Osteocyte (in vitro differentiated cells): ENCODE measurements around the gene RHEB. TPM values are rescaled to one million over a fixed set of nuclear protein-coding genes. Genes with fewer than 3 reads are reported as not detected.

ENCODE experiments used
- DNase-seq: peaks from one replicate; pipeline ENCODE4 v3.0.0; 2021; ENCODE audit warnings: mixed read lengths; ENCODE audit not compliant: unreplicated experiment; ENCODE audit errors: extremely low spot score
- H3K27ac Mint-ChIP-seq: one replicate; pipeline ENCODE4 v1.8.0; 2021; ENCODE audit warnings: mild to moderate bottlenecking, mixed read lengths; ENCODE audit not compliant: unreplicated experiment
- H3K27me3 Mint-ChIP-seq: one replicate; pipeline ENCODE4 v1.8.0; 2021; ENCODE audit warnings: mixed read lengths; ENCODE audit not compliant: unreplicated experiment
- H3K36me3 Mint-ChIP-seq: one replicate; pipeline ENCODE4 v1.8.0; 2021; ENCODE audit warnings: mixed read lengths; ENCODE audit not compliant: unreplicated experiment
- H3K4me1 Mint-ChIP-seq: one replicate; pipeline ENCODE4 v1.8.0; 2021; ENCODE audit warnings: mixed read lengths; ENCODE audit not compliant: unreplicated experiment
- H3K4me3 Mint-ChIP-seq: one replicate; pipeline ENCODE4 v1.8.0; 2021; ENCODE audit warnings: mild to moderate bottlenecking, moderate library complexity, mixed read lengths; ENCODE audit not compliant: unreplicated experiment
- H3K9me3 Mint-ChIP-seq: one replicate; pipeline ENCODE4 v1.8.0; 2021; ENCODE audit warnings: mixed read lengths; ENCODE audit not compliant: unreplicated experiment
- CTCF ChIP-seq: fragments of 200-600 bp; sonication (generic); IDR thresholded peaks from 2 replicates; pipeline ENCODE4 v1.5.0; 2021; ENCODE audit warnings: antibody characterized with exemption, mild to moderate bottlenecking, moderate library complexity
- total RNA-seq: library from RNA; stranded (reverse); gene quantifications from 2 replicates; pipeline ENCODE4 v1.2.1, GENCODE V29; 2021

RHEB gene
- total RNA-seq, 1 donor from 2014 or later, result 97.7 TPM

- no peak for DNase-seq
- H3K9me3 Mint-ChIP-seq, result no peaks in the 10 kb centered on the region
- no peak for TF ChIP-seq CTCF
- H3K36me3 Mint-ChIP-seq, result peaks cover 2% of the 10 kb centered on the region
- no peaks in the 10 kb centered on the region for H3K27me3 Mint-ChIP-seq
- no peak overlapping the region for H3K27ac Mint-ChIP-seq
- H3K4me3 Mint-ChIP-seq, result no peak overlapping the region
- peaks cover 42% of the 10 kb centered on the region for H3K4me1 Mint-ChIP-seq
Measured at GRCh38 chr7:151503902-151504714, 15.6 kb downstream of the RHEB start.

- no peak for TF ChIP-seq CTCF
- Mint-ChIP-seq H3K4me1 (peaks cover 38% of the 10 kb centered on the region), H3K36me3 (peaks cover 2% of the 10 kb centered on the region), H3K4me3 (no peak overlapping the region), H3K27me3 (no peaks in the 10 kb centered on the region), H3K9me3 (no peaks in the 10 kb centered on the region), H3K27ac (no peak overlapping the region)
- DNase-seq, result no peak
Measured at GRCh38 chr7:151501676-151502075, 18.0 kb downstream of the RHEB start.

- TF ChIP-seq CTCF, result no peak
- H3K27me3 Mint-ChIP-seq, result no peaks in the 10 kb centered on the region
- DNase-seq, result no peak
- no peaks in the 10 kb centered on the region for H3K9me3 Mint-ChIP-seq
- H3K4me3 Mint-ChIP-seq, result no peak overlapping the region
- H3K4me1 Mint-ChIP-seq, result peaks cover 50% of the 10 kb centered on the region
- peaks cover 4% of the 10 kb centered on the region for H3K36me3 Mint-ChIP-seq
- no peak overlapping the region for H3K27ac Mint-ChIP-seq
Measured at GRCh38 chr7:151498495-151498894, 21.2 kb downstream of the RHEB start.

- Mint-ChIP-seq H3K27me3 (no peaks in the 10 kb centered on the region), H3K9me3 (no peaks in the 10 kb centered on the region), H3K4me1 (peaks cover 54% of the 10 kb centered on the region), H3K36me3 (peaks cover 4% of the 10 kb centered on the region), H3K4me3 (no peak overlapping the region), H3K27ac (no peak overlapping the region)
- no peak for TF ChIP-seq CTCF
- no peak for DNase-seq
Measured at GRCh38 chr7:151497306-151497871, 22.3 kb downstream of the RHEB start.

- H3K27ac Mint-ChIP-seq, result no peak overlapping the region
- H3K4me3 Mint-ChIP-seq, result no peak overlapping the region
- no peak for DNase-seq
- no peaks in the 10 kb centered on the region for H3K9me3 Mint-ChIP-seq
- no peaks in the 10 kb centered on the region for H3K27me3 Mint-ChIP-seq
- no peak for TF ChIP-seq CTCF
- H3K36me3 Mint-ChIP-seq, result peaks cover 3% of the 10 kb centered on the region
- H3K4me1 Mint-ChIP-seq, result peaks cover 63% of the 10 kb centered on the region
Measured at GRCh38 chr7:151495360-151495759, 24.3 kb downstream of the RHEB start.
